Hypothalamus (tissue), 51 donors: Measurements from ENCODE around the gene KLC1.

Experiments used
- DNase-seq, 51 donors: peaks; one replicate each; lab custom pipeline; 2025; lab: John Stamatoyannopoulos, UW

The KLC1 gene

GRCh38 chr14:103743691-103744090, 114.7 kb downstream of the KLC1 start:
- DNase-seq = no peak

- DNase-seq = no peak
Observed at GRCh38 chr14:103744621-103745395, 115.8 kb downstream of the KLC1 start.

GRCh38 chr14:103745424-103745823, 116.4 kb downstream of the KLC1 start:
- no peak for DNase-seq

- DNase-seq = peak in 1 of 51 donors; percentile 69
Observed at GRCh38 chr14:103746701-103747100, 117.7 kb downstream of the KLC1 start.

GRCh38 chr14:103748534-103748857, 119.5 kb downstream of the KLC1 start:
- DNase-seq = no peak

GRCh38 chr14:103749452-103749851, 120.4 kb downstream of the KLC1 start:
- DNase-seq = no peak

- DNase-seq = no peak
Observed at GRCh38 chr14:103749860-103750259, 120.8 kb downstream of the KLC1 start.
